ENCODE results near the gene FBXO7.

The FBXO7 gene

GRCh38 chr22:32492111-32492510, 17.5 kb downstream of the FBXO7 start:
- DNase-seq: no peak

GRCh38 chr22:32493551-32493950, 18.9 kb downstream of the FBXO7 start:
- no peak for DNase-seq

- DNase-seq: no peak
These were observed 20.4 kb downstream of the FBXO7 start for GRCh38 chr22:32494971-32495370.

GRCh38 chr22:32499666-32500065, 25.1 kb downstream of the FBXO7 start:
- no peak for DNase-seq

GRCh38 chr22:32501836-32502752, 27.5 kb downstream of the FBXO7 start:
- peak; percentile 3 for DNase-seq

- no peak for DNase-seq
These were observed 34.4 kb downstream of the FBXO7 start for GRCh38 chr22:32509045-32509444.

- DNase-seq: no peak
These were observed 36.7 kb downstream of the FBXO7 start for GRCh38 chr22:32511274-32511673.

GRCh38 chr22:32511776-32512175, 37.2 kb downstream of the FBXO7 start:
- no peak for DNase-seq

- no peak for DNase-seq
These were observed 37.8 kb downstream of the FBXO7 start for GRCh38 chr22:32512267-32512982.

- DNase-seq: no peak
These were observed 40.5 kb downstream of the FBXO7 start for GRCh38 chr22:32515084-32515483.

- no peak for DNase-seq
These were observed 42.9 kb downstream of the FBXO7 start for GRCh38 chr22:32517488-32517887.

- DNase-seq: no peak
These were observed 43.3 kb downstream of the FBXO7 start for GRCh38 chr22:32517921-32518320.

- no peak for DNase-seq
These were observed 43.8 kb downstream of the FBXO7 start for GRCh38 chr22:32518381-32518780.

GRCh38 chr22:32518848-32519247, 44.2 kb downstream of the FBXO7 start:
- DNase-seq: no peak

- DNase-seq: no peak
These were observed 46.0 kb downstream of the FBXO7 start for GRCh38 chr22:32520612-32521011.

GRCh38 chr22:32522237-32522636, 47.6 kb downstream of the FBXO7 start:
- no peak for DNase-seq

GRCh38 chr22:32527756-32528155, 53.1 kb downstream of the FBXO7 start:
- no peak for DNase-seq

GRCh38 chr22:32528316-32528715, 53.7 kb downstream of the FBXO7 start:
- DNase-seq: no peak

- no peak for DNase-seq
These were observed 54.7 kb downstream of the FBXO7 start for GRCh38 chr22:32528984-32529982.

- DNase-seq: no peak
These were observed 56.6 kb downstream of the FBXO7 start for GRCh38 chr22:32531228-32531627.

GRCh38 chr22:32531931-32532819, 57.6 kb downstream of the FBXO7 start:
- no peak for DNase-seq

GRCh38 chr22:32532820-32533128, 58.2 kb downstream of the FBXO7 start:
- no peak for DNase-seq
